GM12878 (cell line): ENCODE results near the gene STK35. TPM values are rescaled to one million over a fixed set of nuclear protein-coding genes. Genes with fewer than 3 reads are reported as not detected.
A peak's percentile ranks its signal among the peaks of the same experiment; 100 is the strongest.

Experiments used
- CBX3 ChIP-seq: fragments of 200-600 bp; sonication (generic); IDR thresholded peaks from 2 replicates; pipeline ENCODE4 v1.6.1; 2016; ENCODE audit warnings: low read depth, borderline replicate concordance
- EED ChIP-seq: sonication (generic); IDR thresholded peaks from 2 replicates; pipeline ENCODE4 v1.6.1; 2016; ENCODE audit warnings: antibody characterized with exemption, low read depth
- EP300 ChIP-seq, 2 experiments: fragments of 150-350 bp in 1 of 2; IDR thresholded peaks; 2 replicates each; pipeline ENCODE4 v1.6.1; 2011 to 2012; ENCODE audit warnings: low read depth in 2 of 2, low read length in 2 of 2, borderline replicate concordance in 1 of 2, improper control_type of control experiment in 1 of 2, inconsistent platforms in 1 of 2; ENCODE audit not compliant: control insufficient read depth in 1 of 2
- KAT2A ChIP-seq: conservative IDR thresholded peaks from 2 replicates; pipeline ENCODE4 v1.6.1; 2011; ENCODE audit warnings: low read depth, low read length; ENCODE audit not compliant: control insufficient read depth
- NBN ChIP-seq: fragments of 450-650 bp; IDR thresholded peaks from 2 replicates; pipeline ENCODE4 v1.6.1; 2016
- NRF1 ChIP-seq: conservative IDR thresholded peaks from 2 replicates; pipeline ENCODE4 v1.6.1; 2011; ENCODE audit warnings: mild to moderate bottlenecking, low read depth, low read length, improper control_type of control experiment
- PKNOX1 ChIP-seq: fragments of 450-650 bp; IDR thresholded peaks from 2 replicates; pipeline ENCODE4 v1.6.1; 2016; ENCODE audit warnings: mild to moderate bottlenecking
- RCOR1 ChIP-seq: conservative IDR thresholded peaks from 2 replicates; pipeline ENCODE4 v1.6.1; 2012; ENCODE audit warnings: low read depth, low read length, improper control_type of control experiment
- SMC3 ChIP-seq: IDR thresholded peaks from 2 replicates; pipeline ENCODE4 v1.6.1; 2011; ENCODE audit warnings: low read length, improper control_type of control experiment, borderline replicate concordance
- TCF3 ChIP-seq: IDR thresholded peaks from 2 replicates; pipeline ENCODE4 v1.6.1; 2012; ENCODE audit warnings: low read depth, mild to moderate bottlenecking, low read length, borderline replicate concordance; ENCODE audit not compliant: insufficient read depth
- ZBED1 ChIP-seq: IDR thresholded peaks from 2 replicates; pipeline ENCODE4 v1.6.1; 2016; ENCODE audit warnings: borderline replicate concordance
- ZNF622 ChIP-seq: fragments of 450-650 bp; IDR thresholded peaks from 2 replicates; pipeline ENCODE4 v1.6.1; 2017; ENCODE audit warnings: mild to moderate bottlenecking, inconsistent platforms
- polyA plus RNA-seq, 11 experiments: library from polyadenylated mRNA; depleted of rRNA in 4 of 11; unstranded in 6 of 11; stranded (reverse) in 5 of 11; fragments of >200 nt; fragmentation: Nextera tagmentation in 4 of 11; fragmentation: Illumina TruSeq in 1 of 11; extraction: Ambion mirVana in 4 of 11; extraction: Trizol in 1 of 11; gene quantifications; 1 replicate in 1 of 11; 2 replicates in 10 of 11; pipeline versions ENCODE4 v1.2.1 to v1.2.3, GENCODE V29; 2011 to 2016; ENCODE audit warnings: inconsistent platforms in 2 of 11, missing spikeins in 2 of 11, low read depth in 1 of 11
- total RNA-seq, 4 experiments: library from RNA; depleted of rRNA in 3 of 4; stranded (reverse); fragments of >200 nt in 3 of 4; fragmentation: Illumina TruSeq in 1 of 4; extraction: Trizol in 1 of 4; gene quantifications; 2 replicates each; pipeline versions ENCODE4 v1.2.1 to v1.2.3, GENCODE V29; 2013 to 2021
- TF ChIP-seq, protein P1 (sequence below): fragments of 450-650 bp; IDR thresholded peaks from 2 replicates; pipeline ENCODE4 v1.6.1; 2018; ENCODE audit warnings: mild to moderate bottlenecking, low read depth, moderate library complexity; ENCODE audit not compliant: partially characterized antibody
- TF ChIP-seq, protein P2 (sequence below): fragments of 450-650 bp; formaldehyde crosslinking; IDR thresholded peaks from 2 replicates; pipeline ENCODE4 v1.4.0; 2022; ENCODE audit warnings: mild to moderate bottlenecking, moderate library complexity
- TF ChIP-seq, protein P3 (sequence below): fragments of 450-650 bp; IDR thresholded peaks from 2 replicates; pipeline ENCODE4 v1.6.1; 2016; ENCODE audit warnings: mild to moderate bottlenecking

Gene STK35
- total and polyA plus RNA-seq, 10 of the 15 experiments (the other 5 are each of a cell fraction or from before 2014, with no cell fraction given): 2.9 to 19.4 (median 9.6) TPM

DNA sequence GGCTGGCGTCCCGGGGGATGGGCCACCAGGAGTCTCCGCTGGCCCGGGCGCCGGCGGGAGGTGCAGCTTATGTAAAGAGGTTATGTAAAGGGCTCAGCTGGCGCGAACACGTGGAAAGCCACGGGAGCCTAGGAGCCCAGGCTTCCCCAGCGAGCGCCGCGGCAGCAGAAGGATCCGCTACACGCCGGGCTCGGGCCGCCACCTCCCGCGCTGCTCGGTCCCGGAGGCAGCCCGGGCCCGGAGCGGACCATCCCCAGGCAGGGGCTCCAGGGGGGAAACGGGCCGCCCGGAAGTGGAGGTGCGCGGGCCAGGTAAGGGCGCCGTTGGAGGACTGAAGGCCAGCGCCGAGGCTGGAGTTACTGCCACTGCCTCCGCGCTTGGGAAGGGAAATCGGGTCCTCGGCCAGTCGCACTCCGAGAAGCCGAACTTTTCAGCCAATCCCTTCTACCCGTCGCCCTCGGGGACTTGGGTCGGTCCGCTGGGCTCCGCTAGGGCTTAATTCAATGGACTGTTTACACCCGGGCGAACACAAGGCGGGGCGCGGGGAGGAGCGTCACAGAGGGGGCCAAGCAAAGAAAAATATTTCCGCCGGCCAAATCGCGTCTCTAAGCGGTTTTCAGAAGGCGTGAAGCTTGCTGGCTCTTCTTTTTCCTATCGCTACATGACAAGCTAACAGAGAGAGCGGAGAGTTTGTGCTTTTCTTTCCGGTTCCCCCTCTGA lies 398 bp downstream of the STK35 start (continued):
- TF ChIP-seq RCOR1 (no peak), SMC3 (no peak), TCF3 (no peak; the same call in 1 of the 2 replicates), KAT2A (no peak), ZBED1 (no peak), ZNF622 (no peak), NBN (peak; percentile 95), CBX3 (no peak), EED (no peak), NRF1 (peak; percentile 13; the same call in 1 of the 2 replicates), EP300 (IDR thresholded peaks at IDR 0.05; ENCODE audit: borderline replicate concordance in 1 of 2, control insufficient read depth in 1 of 2, low read depth in 2 of 2, low read length in 2 of 2) (no peak), PKNOX1 (no peak)
- TF ChIP-seq, protein P1, sequence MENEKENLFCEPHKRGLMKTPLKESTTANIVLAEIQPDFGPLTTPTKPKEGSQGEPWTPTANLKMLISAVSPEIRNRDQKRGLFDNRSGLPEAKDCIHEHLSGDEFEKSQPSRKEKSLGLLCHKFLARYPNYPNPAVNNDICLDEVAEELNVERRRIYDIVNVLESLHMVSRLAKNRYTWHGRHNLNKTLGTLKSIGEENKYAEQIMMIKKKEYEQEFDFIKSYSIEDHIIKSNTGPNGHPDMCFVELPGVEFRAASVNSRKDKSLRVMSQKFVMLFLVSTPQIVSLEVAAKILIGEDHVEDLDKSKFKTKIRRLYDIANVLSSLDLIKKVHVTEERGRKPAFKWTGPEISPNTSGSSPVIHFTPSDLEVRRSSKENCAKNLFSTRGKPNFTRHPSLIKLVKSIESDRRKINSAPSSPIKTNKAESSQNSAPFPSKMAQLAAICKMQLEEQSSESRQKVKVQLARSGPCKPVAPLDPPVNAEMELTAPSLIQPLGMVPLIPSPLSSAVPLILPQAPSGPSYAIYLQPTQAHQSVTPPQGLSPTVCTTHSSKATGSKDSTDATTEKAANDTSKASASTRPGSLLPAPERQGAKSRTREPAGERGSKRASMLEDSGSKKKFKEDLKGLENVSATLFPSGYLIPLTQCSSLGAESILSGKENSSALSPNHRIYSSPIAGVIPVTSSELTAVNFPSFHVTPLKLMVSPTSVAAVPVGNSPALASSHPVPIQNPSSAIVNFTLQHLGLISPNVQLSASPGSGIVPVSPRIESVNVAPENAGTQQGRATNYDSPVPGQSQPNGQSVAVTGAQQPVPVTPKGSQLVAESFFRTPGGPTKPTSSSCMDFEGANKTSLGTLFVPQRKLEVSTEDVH: peak; percentile 87
- TF ChIP-seq, protein P2, sequence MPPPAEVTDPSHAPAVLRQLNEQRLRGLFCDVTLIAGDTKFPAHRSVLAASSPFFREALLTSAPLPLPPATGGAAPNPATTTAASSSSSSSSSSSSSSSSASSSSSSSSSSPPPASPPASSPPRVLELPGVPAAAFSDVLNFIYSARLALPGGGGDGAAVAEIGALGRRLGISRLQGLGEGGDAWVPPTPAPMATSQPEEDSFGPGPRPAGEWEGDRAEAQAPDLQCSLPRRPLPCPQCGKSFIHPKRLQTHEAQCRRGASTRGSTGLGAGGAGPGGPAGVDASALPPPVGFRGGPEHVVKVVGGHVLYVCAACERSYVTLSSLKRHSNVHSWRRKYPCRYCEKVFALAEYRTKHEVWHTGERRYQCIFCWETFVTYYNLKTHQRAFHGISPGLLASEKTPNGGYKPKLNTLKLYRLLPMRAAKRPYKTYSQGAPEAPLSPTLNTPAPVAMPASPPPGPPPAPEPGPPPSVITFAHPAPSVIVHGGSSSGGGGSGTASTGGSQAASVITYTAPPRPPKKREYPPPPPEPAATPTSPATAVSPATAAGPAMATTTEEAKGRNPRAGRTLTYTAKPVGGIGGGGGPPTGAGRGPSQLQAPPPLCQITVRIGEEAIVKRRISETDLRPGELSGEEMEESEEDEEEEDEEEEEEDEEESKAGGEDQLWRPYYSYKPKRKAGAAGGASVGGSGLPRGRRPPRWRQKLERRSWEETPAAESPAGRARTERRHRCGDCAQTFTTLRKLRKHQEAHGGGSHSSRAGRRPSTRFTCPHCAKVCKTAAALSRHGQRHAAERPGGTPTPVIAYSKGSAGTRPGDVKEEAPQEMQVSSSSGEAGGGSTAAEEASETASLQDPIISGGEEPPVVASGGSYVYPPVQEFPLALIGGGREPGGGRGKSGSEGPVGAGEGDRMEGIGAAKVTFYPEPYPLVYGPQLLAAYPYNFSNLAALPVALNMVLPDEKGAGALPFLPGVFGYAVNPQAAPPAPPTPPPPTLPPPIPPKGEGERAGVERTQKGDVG (CRISPR knock-in tag): no peak
- TF ChIP-seq, protein P3, sequence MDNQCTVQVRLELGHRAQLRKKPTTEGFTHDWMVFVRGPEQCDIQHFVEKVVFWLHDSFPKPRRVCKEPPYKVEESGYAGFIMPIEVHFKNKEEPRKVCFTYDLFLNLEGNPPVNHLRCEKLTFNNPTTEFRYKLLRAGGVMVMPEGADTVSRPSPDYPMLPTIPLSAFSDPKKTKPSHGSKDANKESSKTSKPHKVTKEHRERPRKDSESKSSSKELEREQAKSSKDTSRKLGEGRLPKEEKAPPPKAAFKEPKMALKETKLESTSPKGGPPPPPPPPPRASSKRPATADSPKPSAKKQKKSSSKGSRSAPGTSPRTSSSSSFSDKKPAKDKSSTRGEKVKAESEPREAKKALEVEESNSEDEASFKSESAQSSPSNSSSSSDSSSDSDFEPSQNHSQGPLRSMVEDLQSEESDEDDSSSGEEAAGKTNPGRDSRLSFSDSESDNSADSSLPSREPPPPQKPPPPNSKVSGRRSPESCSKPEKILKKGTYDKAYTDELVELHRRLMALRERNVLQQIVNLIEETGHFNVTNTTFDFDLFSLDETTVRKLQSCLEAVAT: peak; percentile 94
